ENCODE data around the gene CAPN5.
A peak's percentile ranks its signal among the peaks of the same experiment; 100 is the strongest.
"Not testable (repeated sequence)": the region's sequence is repeated elsewhere in the genome, so short reads cannot be mapped to it uniquely, and the experiment has no call there.

CAPN5 gene

DNA sequence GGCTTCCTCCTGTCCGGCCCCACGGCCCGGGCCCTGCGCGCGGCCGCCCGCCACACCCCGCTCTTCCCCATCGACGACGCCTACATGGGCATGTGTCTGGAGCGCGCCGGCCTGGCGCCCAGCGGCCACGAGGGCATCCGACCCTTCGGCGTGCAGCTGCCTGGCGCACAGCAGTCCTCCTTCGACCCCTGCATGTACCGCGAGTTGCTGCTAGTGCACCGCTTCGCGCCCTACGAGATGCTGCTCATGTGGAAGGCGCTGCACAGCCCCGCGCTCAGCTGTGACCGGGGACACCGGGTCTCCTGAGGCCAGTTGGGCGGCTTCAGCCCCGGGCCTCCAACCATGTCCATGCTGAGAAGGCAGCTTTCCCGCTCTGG, 26.4 kb upstream of the CAPN5 start:
- no peak for DNase-seq (ENCODE audit: low read depth, low spot score)
- H3K4me3 ChIP-seq (ENCODE audit: low read length), result no peak overlapping the region

DNA sequence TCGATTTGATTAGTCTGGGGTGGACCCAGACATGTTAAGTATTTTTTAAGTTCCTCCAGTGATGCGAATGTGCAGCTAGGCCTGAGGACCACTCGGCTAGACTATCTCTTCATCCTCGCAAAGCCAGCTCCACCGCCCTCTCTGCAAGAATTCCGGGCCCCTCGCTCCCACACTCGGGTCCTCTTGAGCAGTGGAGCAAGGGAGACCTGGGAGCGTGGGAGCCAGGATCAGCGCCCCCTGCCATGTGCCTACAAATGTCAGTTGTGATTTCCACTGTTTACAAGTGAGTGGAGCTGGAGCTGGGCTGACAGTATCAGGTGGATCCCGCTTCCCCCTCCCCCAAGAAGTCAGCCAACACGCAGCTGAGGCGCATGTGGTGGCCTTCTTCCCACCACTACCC, 25.9 kb upstream of the CAPN5 start:
- DNase-seq (ENCODE audit: low read depth, low spot score), result no peak
- no peak overlapping the region for H3K4me3 ChIP-seq (ENCODE audit: low read length)

DNA sequence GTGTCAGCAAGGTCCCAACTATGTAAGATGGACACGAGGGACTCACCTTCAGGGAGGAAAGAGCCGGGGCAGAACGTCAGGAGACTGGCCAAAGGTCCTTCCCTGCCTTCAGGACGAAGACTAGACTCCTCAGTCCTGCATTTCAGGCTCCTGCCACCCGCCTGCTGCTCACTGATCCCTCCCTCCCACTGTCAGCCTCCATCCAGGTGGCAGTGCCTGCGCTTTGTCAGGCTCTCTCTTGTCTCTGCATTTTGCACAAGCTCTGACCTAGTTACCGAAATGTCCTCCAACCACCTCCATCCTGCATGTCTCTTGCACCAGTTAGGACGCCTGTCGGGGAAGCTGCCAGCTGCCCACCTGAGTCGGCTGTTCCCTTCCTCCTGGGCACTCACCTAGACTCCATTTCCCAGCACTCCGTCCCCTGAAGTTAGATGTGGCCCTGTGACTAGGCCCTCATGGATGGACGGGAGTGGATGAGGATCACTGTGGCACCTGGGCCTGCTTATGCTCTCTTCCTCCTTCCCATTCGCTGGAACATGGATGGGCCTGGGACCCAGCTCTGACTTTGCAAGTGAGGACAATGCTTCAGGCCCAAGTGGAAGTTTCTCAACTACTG, 24.6 kb upstream of the CAPN5 start:
- DNase-seq (ENCODE audit: low read depth, low spot score), result no peak
- no peak overlapping the region for H3K4me3 ChIP-seq (ENCODE audit: low read length)

DNA sequence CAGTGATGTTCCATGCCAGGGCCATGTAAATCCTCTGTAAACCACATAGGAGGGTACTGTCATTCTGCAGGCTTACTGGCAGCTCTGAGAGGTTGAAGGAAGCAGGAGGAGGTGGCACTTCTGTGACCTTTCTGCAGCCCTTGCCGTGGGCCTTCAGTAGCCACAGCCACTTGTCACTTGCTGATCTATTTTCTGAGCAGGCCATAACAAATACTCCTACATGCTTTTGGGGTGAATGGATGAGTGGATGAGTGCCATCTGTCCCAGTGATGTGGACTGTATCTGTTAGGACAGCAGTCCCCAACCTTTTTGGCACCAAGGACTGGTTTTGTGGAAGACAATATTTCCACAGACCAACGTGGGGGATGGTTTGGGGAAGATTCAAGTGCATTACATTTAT, 22.4 kb upstream of the CAPN5 start:
- no peak overlapping the region for H3K4me3 ChIP-seq (ENCODE audit: low read length)

DNA sequence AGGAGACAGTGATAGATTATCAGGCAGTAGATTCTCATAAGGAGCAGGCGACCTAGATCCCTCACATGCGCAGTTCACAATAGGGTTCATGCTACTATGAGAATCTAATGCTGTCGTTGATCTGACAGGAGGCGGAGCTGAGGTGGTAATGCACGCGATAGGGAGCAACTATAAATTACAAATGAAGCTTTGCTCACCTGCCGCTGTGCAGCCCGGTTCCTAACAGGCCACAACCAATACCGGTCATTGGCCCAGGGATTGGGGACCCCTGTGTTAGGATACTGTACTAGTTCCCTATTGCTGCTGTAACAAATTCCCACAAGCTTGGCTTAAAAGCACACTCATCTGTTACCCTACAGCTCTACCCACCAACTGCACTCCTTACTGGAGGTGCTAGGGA, 21.9 kb upstream of the CAPN5 start:
- DNase-seq (ENCODE audit: low read depth, low spot score), result no peak

More for the DNA sequence above, 22.4 kb upstream of the CAPN5 start:
- DNase-seq (ENCODE audit: low read depth, low spot score), result no peak

DNA sequence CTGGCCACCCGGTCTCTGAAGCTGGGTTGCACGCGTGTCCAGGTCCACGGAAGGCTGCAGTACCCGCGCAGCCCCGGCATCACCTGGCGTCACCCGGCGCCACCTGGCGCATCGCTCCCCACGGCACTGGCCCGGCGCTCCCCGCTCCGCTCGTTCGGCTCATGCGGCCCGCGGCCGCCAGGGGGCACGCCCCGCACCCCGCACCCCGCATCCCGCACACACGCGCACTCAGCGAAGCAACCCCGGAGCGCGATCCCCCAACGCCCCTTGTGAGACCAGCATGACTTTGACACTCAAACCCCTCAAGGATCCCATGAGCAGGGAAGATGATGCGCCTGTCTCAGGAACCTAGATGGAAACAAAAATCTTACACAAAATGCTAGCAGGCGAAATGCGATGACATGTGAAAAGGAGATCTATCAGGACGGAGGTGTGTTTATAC, 20.7 kb upstream of the CAPN5 start:
- no peak for DNase-seq (ENCODE audit: low read depth, low spot score)
- no peak overlapping the region for H3K4me3 ChIP-seq (ENCODE audit: low read length)

More for the DNA sequence above, 21.9 kb upstream of the CAPN5 start:
- no peak overlapping the region for H3K4me3 ChIP-seq (ENCODE audit: low read length)

DNA sequence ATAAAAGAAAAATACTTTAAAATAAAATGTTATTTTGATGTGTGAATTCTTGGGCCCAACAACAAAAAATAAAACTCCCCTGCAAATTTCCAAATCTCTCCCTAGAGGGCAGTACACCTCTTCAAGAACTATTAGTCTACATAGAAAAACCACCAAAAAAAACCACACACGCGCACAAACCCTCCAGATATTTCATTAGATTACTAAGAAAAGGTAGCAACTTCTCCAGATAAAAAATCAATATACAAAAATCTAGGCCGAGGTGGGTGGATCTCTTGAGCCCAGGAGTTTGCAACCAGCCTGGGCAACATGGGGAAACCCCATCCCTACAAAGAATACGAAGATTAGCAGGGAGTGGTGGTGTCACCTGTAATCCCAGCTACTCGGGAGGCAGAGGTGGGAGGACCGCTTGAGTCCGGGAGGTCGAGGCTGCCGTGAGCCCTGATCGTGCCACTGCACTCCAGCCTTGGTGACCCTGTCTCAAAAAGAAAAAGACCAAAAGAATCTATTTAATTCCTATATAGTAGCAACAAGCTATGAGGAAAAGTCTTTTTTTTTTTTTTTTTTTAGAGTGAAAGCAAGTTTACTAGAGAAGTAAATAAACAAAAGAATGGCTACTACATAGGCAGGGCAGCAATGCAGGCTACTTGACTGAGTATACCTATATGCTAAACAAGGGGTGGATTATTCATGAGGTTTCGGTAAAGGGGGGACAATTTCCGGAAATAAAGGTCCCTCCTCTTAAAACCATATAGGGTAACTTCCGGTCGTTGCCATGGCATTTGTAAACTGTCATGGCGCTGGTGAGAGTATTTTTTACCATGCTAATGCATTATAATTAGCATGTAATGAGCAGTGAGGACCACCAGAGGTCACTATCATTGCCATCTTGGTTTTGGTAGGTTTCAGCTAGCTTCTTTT, 19.5 kb upstream of the CAPN5 start:
- DNase-seq (ENCODE audit: low read depth, low spot score), result peak; percentile 95
- H3K4me3 ChIP-seq (ENCODE audit: low read length), result peak overlapping the region; percentile 53

DNA sequence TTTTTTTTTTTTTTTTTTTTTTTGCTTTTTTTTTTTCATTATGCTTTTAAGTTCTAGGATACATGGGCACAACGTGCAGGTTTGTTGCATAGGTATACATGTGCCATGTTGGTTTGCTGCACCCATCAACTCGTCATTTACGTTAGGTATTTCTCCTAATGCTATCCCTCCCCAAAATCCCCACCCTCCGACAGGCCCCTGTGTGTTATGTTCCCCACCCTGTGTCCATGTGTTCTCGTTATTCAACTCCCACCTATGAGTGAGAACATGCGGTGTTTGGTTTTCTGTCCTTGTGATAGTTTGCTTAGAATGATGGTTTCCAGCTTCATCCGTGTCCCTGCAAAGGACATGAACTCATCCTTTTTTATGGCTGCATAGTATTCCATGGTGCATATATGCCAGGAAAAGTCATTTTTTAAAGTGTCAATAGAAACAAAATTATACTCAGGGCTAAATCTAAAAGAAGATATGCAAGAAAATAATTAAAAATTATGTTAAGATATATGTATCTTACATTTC, 18.8 kb upstream of the CAPN5 start:
- not testable (repeated sequence) for DNase-seq (ENCODE audit: low read depth, low spot score); H3K4me3 ChIP-seq (ENCODE audit: low read length)

DNA sequence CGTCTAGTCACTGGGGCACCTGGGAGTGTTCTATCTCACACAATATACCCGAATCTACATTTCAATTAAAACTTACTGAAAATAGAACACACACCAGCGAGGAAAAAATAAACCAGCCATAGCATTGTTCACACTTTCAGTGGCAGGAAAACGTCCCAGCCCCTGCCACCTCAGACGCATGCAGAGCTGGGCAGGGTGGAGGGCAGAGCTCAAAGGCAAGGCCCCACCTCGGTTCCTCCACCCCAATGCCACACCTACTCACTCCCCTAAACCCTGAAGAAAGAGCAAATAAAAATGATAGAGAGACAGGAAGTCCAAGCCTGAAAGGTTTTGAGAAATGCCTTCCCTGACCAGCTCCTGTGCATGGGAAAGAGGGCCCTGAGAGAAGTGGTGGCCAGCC, 17.7 kb upstream of the CAPN5 start:
- DNase-seq (ENCODE audit: low read depth, low spot score), result no peak
- H3K4me3 ChIP-seq (ENCODE audit: low read length), result no peak overlapping the region

DNA sequence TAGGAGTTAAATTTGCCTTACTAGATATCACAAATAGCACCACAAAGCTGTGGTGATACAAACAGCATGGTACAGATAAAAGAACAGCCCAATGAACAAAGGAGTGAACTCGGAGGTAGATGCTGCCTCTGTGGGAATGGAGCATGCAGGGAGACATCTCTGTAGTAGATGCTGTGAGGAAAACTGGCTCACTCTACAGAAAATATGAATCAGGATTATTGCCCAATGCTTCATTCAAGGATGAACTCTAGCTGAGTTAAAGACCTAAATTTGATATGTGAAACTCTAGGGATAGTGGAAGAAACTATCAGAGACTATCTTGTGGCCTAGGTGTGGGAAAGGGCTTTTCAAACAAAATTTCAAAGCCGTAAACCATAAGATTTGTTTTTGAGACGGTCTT, 15.3 kb upstream of the CAPN5 start:
- DNase-seq (ENCODE audit: low read depth, low spot score), result no peak
- H3K4me3 ChIP-seq (ENCODE audit: low read length), result no peak overlapping the region

DNA sequence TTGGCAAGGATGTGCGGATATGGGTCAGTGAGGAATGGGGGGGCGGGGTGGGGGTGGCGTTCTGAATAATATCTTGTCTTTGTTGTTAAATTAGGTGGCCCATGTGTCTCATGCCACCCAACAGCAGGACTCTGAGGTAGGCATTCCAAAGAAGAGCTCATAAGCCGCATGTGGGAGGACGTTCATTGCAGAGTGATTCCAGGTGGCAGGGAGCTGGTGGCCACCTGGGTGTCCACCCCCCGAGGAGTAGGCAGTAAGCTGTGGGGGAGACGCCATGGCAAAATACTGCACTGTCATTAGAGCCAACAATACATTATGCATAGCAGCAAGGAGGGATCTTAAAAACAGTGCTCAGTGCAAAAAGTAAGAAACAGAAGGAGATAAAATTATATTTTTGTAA, 14.3 kb upstream of the CAPN5 start:
- H3K4me3 ChIP-seq (ENCODE audit: low read length), result no peak overlapping the region
- no peak for DNase-seq (ENCODE audit: low read depth, low spot score)

DNA sequence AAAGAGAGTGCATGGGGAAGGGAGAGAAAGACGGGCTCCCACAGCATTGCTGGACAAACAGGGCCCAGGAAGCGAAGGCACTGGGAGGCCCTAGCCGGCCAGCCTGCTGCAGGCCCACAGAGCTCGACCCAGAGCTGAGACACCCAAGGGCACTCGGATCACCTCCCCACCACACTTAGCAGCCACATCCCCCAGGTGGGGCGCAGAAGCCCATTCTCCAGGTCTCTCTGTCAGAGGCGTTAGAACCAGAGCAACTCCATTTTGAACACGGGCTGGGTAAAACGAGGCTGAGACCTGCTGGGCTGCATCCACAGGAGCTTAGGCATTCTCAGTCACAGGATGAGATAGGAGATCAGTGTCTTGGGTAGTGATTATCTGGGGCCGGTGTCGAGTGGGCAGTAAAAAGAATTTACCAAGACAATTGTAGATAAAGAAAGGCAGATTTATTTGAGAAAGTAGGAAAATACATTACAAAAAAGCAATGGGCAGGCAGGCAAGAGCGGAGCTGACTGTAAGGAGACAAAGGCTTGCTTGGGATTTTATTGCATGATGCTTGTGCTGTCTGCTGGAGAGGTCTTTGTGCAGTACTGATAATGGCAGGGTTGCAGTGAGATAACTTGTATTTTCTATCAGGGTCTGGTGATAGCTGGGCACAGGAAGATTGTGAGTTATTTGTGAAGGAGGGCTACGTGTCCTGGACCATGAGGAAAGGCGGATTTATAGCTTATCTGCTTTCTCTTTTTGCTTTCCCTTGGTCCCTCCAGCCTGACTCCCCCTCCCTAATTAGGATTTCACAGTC, 13.4 kb upstream of the CAPN5 start:
- H3K4me3 ChIP-seq (ENCODE audit: low read length), result no peak overlapping the region
- DNase-seq (ENCODE audit: low read depth, low spot score), result no peak

DNA sequence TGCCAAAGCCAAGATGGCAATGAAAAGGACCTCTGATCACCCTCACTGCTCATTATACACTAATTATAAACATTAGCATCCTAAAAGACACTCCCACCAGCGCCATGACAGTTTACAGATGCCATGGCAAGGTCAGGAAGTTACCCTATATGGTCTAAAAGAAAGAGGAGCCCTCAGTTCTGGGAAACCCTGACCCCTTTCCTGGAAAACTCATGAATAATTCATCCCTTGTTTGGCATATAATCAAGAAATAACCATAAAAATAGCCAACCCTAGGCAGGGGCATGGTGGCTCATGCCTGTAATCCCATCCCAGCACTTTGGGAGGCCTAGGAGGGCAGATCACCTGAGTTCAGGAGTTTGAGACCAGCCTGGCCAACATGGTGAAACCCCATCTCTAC, 12.7 kb upstream of the CAPN5 start:
- DNase-seq (ENCODE audit: low read depth, low spot score), result no peak

DNA sequence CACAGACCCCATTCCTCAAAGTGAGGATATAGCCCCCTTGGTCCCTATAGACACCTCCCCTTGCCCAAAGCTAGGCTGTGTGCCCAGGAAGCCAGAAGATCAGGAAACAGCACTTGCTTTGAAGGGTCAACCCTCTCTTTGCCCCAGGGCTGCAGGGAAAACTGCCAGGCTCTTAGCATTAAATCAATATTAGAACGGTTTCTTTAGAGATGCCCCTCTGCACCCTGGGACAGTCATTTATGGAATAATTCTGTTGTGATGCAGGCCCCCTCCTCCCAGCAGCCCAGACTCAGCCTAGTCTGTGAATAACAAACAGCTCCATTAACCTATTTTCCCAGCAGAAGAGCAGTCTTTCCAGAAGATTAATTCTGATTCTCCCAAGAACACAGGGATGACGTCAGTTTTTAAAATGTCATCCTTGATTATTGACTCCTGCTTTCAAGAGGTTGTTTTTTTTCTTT, 11.6 kb upstream of the CAPN5 start:
- no peak for DNase-seq (ENCODE audit: low read depth, low spot score)
- H3K4me3 ChIP-seq (ENCODE audit: low read length), result no peak overlapping the region

More for the DNA sequence above, 12.7 kb upstream of the CAPN5 start:
- H3K4me3 ChIP-seq (ENCODE audit: low read length), result no peak overlapping the region

DNA sequence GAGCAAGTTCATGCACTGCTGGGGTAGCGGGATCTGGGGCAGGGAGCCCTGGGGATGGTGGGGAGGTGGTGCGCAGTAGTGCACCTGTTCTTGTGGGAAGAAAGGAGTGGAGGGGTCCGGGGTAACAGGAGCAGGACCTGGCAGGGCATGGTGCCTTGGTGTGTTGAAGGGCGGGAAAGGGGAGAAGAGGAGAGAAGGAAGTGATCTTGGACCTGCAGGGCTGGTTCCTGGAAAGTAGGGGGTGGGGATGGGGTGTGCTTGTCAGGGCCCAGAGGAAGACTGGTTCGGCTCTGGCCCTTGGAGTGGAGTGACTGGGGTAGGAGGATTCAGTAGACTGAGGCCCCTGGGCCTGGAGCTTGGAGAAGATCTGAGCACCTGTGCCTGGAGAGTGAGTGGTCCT, 10.9 kb upstream of the CAPN5 start:
- no peak for DNase-seq (ENCODE audit: low read depth, low spot score)
- H3K4me3 ChIP-seq (ENCODE audit: low read length), result no peak overlapping the region

DNA sequence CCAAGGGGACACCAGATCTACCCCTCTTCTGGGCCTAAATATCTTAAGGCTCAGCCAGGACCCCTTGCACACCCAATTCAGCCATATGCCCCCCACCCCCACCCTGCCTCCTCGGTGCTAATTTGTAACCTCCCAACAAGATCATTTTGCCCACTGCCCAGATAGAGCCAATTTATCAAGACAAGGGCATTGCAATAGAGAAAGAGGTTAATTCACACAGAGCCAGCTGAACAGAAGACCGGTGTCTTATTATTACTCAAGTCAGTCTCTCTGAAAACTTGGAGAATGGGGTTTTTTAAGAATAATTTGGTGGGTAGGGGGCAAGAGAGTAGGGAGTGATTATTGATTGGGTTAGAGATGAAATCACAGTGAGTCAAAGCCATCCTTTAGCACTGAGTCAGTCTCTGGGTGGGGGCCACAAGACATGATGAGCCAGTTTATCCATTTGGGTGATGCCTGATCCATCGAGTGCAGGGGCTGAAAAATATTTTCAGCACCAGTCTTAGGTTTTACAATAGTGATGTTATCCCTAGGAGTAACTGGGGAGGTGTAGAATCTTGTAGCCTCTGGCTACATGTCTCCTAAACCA, 9.9 kb upstream of the CAPN5 start:
- no peak for DNase-seq (ENCODE audit: low read depth, low spot score)
- H3K4me3 ChIP-seq (ENCODE audit: low read length), result no peak overlapping the region

DNA sequence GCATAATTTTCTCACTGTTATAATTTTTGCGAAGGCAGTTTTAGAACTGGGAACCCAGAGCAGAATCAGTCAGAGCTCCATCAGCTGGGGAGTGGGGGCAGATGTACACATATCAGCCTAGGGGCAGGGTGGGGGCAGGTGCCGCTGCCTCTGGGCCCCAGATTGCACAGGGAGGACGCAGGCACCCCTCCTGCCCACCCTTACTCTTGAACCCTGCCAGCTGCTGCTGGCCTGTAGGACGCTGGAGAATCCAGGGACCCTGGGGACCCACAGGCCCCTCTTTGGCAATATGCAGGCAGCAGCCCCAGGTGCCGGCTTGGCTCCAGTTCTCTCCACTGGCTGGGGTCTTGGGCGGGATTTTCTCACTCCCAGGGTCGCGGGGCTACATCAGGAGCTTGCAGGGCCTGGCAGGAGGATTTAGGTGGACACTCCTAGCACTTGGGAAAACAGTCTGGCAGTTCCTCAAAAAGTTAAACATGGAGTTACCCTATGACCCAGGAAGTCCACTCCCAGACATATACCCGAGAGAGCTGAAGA, 8.8 kb upstream of the CAPN5 start:
- DNase-seq (ENCODE audit: low read depth, low spot score), result no peak
- no peak overlapping the region for H3K4me3 ChIP-seq (ENCODE audit: low read length)

DNA sequence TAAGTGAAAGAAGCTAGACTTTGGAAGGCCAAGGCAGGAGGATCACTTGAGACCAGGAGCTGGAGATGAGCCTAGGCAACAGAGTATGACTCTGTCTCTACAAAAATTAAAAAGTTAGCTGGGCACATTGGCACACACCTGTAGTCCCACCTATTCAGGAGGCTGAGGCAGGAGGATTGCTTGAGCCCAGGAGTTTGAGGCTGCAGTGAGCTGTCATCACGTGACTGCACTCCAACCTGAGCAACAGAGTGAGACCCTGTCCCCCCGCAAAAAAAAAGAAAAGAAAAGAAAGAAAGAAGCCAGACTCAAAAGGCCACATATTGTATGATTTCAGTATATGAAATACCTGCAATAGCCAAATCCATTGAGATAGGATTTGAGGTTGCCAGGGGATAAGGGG, 7.9 kb upstream of the CAPN5 start:
- DNase-seq (ENCODE audit: low read depth, low spot score), result no peak
- no peak overlapping the region for H3K4me3 ChIP-seq (ENCODE audit: low read length)

DNA sequence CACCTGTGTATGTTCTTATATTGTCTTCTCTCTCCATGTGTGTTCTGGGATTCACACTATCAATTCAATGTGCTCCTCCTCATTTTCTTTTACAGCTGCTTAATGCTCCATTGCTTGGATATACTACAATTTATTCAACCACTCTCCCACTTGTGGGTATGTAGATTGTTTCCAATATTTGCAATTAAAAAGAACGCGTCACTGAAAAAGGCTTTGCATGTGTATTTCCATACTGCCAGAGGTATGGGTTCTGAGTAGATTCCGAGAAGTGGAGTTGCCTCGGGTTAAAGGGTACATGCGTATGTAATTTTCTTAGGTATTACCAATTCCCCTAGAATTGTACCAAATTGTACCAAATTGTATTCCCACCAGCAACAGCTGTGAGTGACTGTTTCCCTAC, 7.0 kb upstream of the CAPN5 start:
- H3K4me3 ChIP-seq (ENCODE audit: low read length), result no peak overlapping the region

More for the DNA sequence above, 7.0 kb upstream of the CAPN5 start:
- DNase-seq (ENCODE audit: low read depth, low spot score), result no peak

Data from Jurkat, Clone E6-1 (cell line).